Midbrain (tissue), 1 donor: ENCODE data around the gene PRKG2.

ENCODE experiments used
- DNase-seq: peaks from one replicate; lab custom pipeline; 2025; lab: John Stamatoyannopoulos, UW

PRKG2 gene

DNA sequence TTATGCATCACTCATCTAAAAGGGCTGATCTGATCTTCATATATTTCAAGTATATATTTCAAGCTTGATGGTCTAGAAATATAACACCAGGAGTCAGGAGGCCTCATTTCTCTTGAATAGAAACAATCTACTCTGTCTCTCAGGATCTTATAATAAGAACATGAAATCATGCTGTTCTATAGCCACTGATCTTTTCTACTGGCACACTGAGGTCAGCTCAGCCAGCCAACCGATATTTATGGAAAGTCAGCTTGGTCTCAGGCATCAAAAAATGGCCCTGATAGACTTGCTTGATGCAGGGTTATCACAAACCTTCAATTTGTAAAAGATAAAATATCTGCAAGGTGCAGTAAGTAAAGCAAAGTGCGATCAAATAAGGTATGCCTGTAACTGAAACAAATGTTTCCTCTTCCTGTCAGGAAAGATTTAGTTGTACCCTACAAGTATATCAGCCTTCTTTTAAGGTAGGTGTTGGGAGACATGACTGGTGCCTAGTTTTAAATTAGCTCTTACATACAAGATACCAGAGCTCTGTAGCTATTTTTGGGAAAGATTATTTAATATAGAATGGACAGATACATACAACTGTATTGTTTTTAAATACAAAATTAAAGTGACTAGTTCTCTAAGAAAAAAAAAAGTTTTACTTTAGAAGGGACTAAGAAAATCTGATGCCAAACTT, 121.2 kb downstream of the PRKG2 start:
- no peak for DNase-seq

DNA sequence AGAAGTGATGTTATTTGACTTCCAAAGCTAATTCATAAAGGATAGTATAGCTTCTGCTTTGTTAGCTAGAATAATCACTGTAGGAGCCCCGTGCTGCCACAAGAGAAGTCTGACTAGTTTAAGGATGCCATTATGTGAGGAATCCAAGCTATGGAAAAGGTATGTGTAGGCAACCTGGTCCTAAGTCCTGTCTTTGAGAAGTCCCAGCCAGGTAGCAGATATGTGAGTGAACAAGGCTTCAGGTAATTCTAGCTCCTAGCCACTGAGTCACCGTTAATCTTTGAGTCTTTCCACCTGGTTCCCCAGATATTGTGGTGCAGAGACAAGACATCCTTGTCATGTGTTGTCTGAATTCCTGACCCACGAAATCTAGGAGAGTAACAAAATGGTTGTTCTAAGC, 129.0 kb downstream of the PRKG2 start:
- no peak for DNase-seq

DNA sequence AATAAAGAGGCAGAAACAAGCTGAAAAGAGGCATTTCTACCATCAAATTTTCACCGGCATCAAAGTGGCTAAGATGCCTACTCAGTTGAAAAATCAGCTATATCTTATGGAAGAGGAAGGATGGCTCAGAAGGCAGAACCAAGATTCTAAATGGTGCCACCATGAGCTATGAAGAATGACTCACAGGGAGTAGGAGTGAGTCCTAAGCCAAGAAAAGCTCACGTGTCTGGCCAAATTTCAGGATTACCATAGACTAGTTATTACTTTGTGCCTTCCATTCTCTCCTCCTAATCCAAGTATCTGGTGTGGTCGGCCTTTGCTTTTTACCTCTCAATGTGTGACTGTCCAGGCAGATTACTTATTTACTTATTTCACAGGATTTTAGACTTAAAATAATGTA, 129.7 kb downstream of the PRKG2 start:
- DNase-seq: no peak

DNA sequence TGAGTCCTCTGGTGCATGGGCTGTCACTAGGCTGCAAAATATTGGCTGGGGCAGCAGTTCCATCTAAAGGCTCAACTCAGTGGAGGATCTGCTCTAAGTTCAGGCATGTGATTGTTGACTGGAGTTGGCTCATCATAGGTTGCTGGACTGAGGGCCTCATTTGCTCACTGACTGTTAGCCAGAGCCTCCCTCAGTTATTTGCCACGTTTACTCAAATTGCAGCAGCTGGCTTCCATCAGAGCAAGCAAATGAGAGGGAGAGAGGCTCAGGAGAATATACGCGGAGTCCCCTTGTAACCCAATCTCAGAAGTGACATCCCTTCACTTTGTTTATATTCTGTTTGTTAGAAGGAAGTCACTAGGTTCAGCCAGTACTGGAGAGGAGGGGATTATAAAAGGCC, 130.4 kb downstream of the PRKG2 start:
- DNase-seq: no peak

DNA sequence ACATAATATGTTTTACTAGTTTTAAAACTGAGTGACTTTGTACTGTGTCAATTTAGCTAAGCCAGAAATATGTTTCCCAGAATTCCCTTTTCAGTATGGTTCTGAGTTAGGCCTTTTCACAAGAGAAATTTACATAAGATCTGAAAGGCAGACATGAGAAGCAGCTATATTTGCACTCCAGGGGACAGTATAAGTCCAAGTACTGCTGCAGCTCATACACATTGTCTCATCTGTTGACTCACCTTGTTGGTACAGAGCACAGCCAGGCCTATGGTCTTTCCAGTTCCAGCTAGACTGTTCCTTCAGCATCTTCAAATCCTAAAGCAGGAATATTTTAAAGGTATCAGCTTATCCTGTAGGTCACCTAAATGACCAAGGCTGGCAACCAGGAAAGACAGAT, 131.0 kb downstream of the PRKG2 start:
- no peak for DNase-seq

DNA sequence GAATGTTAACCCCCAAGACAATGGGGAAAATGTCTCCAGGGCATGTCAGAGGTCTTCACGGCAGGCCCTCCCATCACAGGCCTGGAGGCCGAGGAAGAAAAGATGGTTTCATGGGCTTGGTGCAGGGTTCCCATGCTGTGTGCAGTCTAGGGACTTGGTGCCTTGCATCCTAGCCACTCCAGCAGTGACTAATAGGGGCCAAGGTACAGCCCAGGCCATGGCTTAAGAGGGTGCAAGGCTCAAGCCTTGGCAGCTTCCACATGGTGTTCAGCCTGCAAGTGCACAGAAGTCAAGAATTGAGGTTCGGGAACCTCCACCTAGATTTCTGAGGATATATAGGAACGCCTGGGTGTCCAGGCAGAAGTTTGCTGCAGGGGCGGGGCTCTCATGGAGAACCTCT, 133.9 kb downstream of the PRKG2 start:
- no peak for DNase-seq

DNA sequence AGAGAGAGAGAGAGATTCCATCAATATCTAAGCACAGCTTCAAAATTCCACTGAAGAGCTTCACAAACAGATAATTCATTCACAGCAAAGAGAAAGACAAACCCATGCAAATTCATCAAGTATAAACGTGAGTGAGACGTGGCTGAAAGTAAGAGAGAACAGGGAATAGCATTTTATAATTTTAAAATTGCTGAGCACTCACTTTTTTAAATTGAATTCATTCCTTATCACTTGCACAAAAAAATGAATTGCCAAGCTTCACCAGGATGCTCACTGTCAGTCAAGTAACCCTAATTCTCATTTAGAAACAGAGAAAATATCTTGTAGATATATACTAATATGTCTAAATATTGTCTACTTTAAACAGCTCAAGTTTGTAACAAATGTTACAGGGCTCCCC, 144.0 kb downstream of the PRKG2 start:
- DNase-seq: no peak

DNA sequence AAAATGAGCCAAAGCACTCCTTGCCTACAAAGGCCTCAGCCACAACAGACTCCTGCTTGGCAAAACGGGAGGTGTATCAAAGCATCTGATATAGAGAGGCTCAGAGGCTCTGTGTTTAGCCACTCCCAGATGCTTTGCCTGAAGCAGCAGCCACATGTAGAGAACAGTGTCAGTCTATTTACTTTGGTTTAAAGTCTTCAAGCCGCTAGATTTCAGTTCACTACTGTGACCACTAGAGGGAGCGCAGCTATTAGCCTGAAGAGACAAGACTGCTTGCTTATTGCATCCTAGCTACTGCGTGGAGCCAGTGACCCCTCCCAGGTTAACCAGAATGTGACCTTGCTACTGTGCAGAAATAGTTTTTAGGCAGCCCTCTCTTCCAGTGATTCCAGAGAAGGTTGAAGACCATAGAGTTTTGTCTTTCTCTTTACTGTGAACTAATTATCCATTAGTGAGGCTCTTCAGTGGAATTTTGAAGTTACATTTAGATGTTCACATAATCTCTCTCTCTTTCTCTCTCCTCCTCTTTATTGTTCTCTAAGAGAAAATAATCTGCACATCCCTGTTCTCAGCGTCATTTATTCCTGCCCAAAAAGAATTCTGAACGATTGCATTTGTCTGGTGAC, 145.2 kb downstream of the PRKG2 start:
- peak; percentile 86 for DNase-seq

DNA sequence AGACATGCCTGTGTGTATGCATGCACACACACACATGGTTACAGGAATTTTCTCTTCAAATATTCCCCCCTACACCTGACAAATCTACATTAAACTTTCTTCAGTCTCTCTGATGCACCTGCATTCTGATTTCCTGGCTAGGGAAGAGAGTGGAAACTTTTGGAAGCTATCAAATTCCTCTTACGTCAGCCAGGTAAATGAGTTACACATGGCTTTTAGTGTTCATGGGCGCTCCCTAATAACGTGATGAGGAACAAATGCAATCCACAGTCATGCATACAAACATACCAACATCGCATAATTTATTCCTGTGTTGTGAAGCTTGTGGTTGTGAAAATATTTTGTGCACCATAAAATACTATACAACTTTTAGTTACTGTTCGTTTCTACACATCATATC, 149.6 kb downstream of the PRKG2 start:
- DNase-seq: no peak

DNA sequence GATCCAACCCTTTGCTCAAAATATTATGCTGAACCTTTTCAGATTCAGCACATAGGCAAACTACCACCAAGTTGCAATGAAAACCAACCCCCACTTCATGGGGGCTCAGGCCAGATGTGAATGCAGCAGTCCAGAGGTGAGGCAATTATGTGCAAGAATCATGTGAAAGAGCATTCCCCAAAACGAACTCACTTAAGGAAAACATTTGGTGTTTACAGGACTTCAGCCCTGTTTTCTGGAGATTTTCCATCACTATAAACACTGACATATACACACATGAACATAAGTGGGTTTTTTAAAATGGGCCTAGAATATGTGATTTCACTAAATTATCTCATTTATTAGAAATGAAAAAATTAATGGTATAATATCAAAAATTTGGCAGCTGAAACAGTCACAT, 153.0 kb downstream of the PRKG2 start:
- no peak for DNase-seq

DNA sequence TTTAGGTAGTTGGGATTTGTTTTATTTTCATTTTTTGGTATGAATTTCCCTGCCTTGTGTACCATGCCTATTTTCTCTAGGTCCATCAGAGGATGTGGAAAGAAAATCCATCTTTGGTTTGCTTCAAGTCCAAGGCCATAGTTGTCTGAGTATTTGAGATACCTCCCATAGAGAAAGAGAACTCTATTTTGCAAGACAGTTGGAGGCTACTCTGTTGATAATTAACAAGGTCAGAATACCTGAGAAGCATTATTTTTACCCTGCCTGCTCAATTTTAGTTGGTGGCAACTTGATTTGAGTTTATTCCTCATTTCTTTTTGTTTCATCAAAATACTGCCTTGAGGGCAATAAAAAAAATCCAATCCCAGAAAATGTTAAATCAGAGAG, 153.7 kb downstream of the PRKG2 start:
- DNase-seq: no peak

DNA sequence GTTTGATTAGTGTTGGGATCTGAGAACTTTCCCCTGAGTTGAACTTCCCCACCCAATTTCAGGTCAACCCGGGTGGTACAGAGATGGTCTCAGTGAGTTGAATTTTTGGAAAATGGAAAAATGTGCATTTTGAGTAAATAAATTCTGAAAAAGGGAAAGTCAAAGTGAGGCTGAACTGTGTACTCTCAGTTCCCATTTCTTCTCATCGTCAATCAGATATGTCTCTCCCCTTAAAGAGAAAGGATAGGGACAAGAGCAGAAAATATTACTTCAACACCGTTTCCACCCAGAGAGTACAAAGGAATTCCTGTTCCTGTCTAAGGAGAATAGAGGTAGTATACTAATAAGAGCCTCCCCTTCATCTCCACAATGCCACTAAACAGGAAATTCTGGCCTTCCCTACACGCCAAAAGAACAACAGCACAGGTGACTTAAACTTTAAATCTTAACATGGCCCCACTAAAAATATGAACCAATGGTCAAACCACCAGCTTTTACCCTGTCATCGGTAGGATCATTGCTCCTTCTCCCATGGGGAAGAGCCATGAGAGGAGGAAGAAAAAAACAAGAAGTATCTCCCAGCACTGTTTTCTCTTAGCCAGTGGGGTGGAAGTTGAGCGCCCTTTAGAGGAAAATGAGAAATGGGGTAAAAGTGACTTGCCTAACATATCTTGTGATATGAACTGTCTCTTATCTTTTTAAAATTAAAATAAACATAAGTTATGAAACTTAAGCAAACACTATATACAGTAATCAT, 154.3 kb downstream of the PRKG2 start:
- DNase-seq: no peak

DNA sequence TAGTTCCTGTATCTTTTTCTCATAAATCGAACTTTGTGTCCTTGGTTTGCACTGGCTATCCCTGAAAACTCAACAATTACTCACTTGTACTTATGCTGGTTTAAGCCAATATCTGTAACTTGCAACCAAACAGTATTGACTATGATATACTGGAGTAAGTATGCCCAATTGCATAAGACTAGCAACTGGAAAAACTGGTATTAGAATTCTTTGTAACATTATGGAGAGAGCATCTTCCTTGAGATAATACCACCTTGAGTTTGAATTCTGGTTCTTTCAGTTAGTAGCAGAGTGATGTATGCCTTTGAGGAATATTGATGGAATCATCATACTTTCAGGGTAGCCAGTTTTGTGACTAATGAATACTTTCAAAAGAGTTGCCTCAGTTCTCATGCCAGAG, 156.4 kb downstream of the PRKG2 start:
- no peak for DNase-seq

DNA sequence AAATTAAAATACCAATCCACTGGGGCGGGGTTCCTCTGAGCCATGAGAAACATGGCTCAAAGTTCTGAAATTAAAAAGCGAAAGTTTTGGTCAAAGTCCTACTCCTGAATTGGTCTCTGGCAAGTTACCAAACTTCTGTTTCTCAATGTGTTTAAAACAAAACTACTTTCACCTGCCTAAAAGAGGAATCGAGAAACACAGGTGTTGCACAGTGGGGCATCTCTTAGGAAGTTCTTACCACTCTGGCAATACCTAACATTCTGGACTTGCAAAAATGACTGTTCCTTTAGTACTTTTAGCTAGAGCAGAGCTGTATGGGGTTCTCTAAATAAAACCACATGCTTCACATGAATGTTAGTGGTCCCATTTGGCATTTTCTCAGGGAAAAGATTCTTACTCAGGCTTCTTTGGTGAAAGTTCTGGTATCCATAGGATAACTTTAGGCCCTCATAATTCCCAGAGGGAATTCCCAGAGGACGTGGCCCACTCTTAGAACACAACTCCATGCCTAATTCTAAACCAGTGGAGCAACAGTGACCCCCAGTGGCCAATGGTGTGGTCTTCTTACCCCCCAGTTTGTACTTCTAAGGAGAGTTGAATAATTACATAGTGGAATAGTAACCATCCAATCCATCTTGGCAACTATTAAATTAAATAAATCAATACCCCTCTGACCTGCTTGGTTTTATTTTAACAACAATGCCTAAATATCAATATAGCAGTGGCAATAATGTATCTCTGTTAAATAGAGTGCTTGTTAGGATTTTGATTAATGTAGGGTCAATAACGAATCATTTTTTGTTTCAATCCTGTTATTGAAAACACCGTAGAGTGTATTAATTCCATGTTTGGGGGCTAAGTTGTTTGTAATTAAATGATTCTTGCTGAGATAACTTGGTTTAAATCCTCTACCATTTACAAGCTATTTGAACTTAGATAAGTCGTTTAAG, 162.6 kb downstream of the PRKG2 start:
- DNase-seq: peak; percentile 56

DNA sequence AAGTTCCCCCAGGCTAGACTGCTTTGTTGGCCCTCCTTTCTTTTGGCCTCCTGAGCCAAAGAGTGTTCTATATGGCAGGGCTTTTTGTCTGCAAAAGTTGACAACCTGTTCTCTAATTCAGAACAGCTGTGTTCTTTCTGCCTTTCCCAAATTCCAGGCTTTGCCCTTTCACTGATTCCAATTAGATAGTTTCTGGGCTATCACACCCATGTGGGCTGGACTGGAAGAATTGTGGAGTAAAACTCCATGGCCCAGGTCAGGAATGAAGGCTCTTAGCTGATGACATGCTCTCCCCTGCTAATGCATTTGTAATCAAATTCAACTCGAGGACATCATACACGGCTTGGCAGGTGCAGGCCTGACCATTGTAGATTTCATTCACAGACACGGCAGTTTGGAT, 165.1 kb downstream of the PRKG2 start:
- no peak for DNase-seq

DNA sequence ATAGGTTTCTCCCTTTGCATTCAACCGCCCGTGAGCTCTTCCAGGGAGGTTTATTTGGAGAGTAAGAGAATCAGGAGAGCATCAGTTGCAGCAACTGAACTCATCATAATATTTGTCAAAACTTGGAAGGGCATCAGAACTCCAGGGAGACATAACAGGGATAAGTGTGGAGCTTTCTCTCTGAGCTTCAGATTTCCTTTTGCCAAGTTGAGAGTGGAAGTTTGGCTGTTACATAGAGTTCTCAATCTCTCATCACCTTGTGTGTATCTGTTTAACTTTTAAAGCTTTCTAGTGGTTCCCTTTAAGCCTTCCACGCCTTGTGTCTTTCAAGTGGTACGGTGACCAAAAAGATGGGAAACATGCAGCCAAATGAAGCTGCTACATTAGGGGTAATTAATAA, 165.7 kb downstream of the PRKG2 start:
- DNase-seq: no peak

DNA sequence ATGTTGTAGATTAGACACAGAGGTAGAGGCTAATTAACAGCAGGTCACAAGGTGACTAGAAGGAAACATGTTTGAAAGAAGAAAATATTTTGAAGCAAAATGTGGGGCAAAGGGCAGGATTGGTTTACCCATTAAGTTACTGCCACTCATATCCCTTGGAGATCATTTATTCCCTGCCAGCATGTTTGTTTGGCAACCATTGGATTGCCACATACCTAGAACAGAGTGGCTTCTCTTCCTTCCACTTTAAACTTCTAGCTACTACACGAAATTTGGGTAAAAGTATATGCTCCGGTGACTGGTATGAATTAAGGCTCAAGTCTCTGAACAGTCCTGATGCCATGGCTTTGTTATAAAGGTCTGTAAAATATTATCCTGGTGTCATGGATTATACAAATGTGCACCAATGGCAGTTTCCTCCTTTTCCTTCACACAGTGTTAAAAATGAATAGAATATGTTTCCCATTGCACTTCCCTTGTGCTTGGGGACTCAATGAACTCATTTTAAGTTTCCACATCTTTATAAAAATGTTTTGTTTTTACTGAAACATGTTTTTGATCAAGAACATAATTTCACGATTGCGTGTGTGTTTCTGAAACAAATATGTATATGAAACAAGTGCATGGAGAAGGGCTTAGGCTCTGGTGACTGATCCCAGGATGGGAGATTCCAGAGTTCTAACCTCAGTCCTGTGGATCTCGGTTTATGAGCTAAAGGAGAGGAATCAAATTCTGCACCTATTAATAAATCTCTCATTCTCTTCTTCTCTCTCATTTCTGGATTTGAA, 172.2 kb downstream of the PRKG2 start:
- no peak for DNase-seq

DNA sequence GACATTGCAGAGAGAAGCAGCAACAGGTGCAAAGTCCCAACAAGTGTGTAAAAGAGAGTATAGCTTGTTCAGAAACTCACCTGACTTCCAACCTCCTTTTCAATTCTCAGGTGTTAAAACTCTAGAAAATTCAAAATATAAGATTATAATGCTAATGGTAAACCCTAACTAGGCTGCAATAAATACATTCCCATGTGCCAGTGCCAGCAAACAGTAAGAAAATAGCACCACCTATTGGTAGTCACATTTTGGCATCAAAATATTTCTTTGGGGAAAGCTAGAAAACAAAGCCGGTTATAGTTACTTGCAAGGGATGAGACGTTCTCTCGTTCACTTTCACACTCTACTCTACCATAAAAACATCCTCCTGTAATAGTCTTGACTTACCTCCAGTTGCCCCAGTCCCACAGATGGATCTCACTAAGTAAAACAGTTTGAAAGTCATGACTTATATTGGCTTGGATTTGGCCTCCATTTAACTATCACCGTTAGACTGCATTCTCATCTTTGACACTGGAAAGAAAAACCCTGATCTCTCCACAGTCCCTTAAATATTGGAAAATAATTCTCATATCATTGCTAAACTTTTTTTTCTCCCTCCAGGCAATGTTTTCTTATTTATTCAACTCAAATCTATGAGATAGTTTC, 174.9 kb downstream of the PRKG2 start:
- DNase-seq: peak; percentile 39

DNA sequence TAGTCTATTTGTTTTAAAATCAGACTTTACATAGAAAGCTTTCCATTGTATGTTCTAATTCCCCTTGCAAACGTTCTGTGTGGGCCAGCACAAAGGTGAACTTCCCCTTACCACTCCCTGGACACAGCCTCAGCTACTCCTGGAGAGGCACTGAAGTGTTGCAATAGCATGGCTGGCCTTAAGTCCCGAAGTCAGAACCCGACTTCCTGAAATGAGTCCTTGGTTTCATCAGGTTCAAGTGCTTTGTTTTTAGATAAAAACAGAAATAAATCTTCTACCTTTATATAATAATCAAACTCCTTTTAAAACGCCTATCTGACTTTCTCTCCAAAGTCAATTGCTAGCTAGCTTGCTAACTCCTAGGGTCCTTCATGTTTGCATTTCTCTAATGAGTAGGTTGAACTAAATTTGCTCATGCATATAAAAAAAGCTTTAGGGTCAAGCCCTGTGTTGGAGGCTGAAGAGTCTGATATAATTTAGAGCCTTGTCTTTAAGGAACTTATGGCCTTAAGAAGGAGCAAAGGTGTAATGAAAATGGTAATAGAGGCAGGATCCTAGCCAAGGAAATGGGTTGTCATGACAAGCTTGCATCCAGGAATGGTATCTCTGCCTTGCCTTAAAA, 175.6 kb downstream of the PRKG2 start:
- no peak for DNase-seq

DNA sequence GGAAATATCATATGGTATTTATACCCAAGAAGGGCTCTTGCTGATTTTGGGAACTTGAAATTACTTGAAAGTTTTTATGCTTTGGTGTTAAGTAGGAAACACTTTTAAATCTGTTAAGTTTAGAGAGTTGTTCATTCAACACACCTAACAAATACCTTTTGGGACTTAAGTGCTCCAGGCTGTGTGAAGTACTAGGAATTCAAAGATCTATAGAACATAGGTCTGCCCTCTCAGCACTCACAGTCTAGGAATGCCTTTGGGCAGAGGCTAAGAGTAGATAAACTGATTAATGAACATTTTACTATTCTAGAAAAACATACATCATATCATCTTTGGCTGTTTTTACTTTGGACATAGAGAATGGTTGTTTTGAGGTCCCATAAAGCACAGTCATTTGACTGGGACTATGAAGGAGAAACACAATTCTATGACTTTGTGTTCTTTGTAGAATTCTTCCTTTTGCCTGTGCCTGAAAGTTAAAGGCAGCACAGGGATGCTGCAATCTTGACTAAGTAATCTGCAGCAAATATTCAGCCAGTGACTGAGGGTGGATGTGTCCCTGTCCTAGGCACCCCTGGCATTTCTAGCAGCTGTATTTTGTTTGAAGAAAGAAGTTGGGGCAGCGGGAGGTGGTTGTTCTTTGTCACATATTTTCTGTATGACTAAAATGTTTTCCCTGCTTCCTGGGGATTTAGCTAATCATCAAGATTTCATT, 176.2 kb downstream of the PRKG2 start:
- DNase-seq: no peak
